Measurements from ENCODE around the gene UBE4B. TPM values are rescaled to one million over a fixed set of nuclear protein-coding genes. Genes with fewer than 3 reads are reported as not detected.

The UBE4B gene
- polyA plus RNA-seq, 4 donors = 8.6 to 47.3 (median 19.8) TPM

- H3K36me3 ChIP-seq (ENCODE audit: control insufficient read depth in 3 of 3, insufficient read depth in 2 of 3, low read depth in 1 of 3, low read length in 3 of 3) = no peaks in the 10 kb centered on the region
- H3K27ac ChIP-seq (ENCODE audit: low read depth in 1 of 3, low read length in 2 of 3) = peak within 1 kb of the TSS; percentile 91 to 100 (median 96)
- peaks cover 0 to 6% (median 4%) of the 10 kb centered on the region in 3 donors for H3K4me1 ChIP-seq (ENCODE audit: control insufficient read depth in 3 of 3, insufficient read depth in 2 of 3, low read depth in 1 of 3, low read length in 2 of 3)
- no peaks in the 10 kb centered on the region for H3K27me3 ChIP-seq (ENCODE audit: control insufficient read depth in 3 of 3, insufficient read depth in 3 of 3, low read length in 3 of 3)
- WGBS, 3 donors = 0 to 1% (median 0%) methylated on average over 46 to 107 of the region's 107 CpGs
- no peak for FAIRE-seq
- DNase-seq = peak; percentile 98 to 99
- no peaks in the 10 kb centered on the region for H3K9me3 ChIP-seq (ENCODE audit: control insufficient read depth in 2 of 2, insufficient read depth in 1 of 2, low read depth in 1 of 2, low read length in 1 of 2)
- H3K4me3 ChIP-seq (ENCODE audit: low read depth in 1 of 3, low read length in 3 of 3) = peak within 1 kb of the TSS; percentile 92 to 98 (median 95)
Measured at GRCh38 chr1:10209905-10210810, 177.4 kb downstream of the UBE4B start, which contains the start of gene KIF1B. Gene KIF1B, plus strand, starts transcription at chr1:10210570. Its CDS starts 21,759 bp downstream, at chr1:10232329.

- 3 to 6% (median 3%) methylated on average over 25 to 69 of the region's 69 CpGs for WGBS, 3 donors
- Histone ChIP-seq H3K4me3 (ENCODE audit: low read depth in 1 of 3, low read length in 3 of 3) (peak overlapping the region; percentile 92 to 98 (median 95)), H3K27ac (ENCODE audit: low read depth in 1 of 3, low read length in 2 of 3) (peak overlapping the region; percentile 91 to 100 (median 96)), H3K36me3 (ENCODE audit: control insufficient read depth in 3 of 3, insufficient read depth in 2 of 3, low read depth in 1 of 3, low read length in 3 of 3) (peaks cover 0 to 3% (median 0%) of the 10 kb centered on the region in 3 donors), H3K27me3 (ENCODE audit: control insufficient read depth in 3 of 3, insufficient read depth in 3 of 3, low read length in 3 of 3) (no peaks in the 10 kb centered on the region), H3K4me1 (ENCODE audit: control insufficient read depth in 3 of 3, insufficient read depth in 2 of 3, low read depth in 1 of 3, low read length in 2 of 3) (peaks cover 0 to 6% (median 6%) of the 10 kb centered on the region in 3 donors), H3K9me3 (ENCODE audit: control insufficient read depth in 2 of 2, insufficient read depth in 1 of 2, low read depth in 1 of 2, low read length in 1 of 2) (no peaks in the 10 kb centered on the region)
- FAIRE-seq = no peak
- DNase-seq = peak; percentile 85 to 91
Measured at GRCh38 chr1:10210841-10211804, 178.4 kb downstream of the UBE4B start.

GRCh38 chr1:10211805-10212410, 179.2 kb downstream of the UBE4B start:
- WGBS, 3 donors = 9 to 30% (median 28%) methylated on average over 11 of the region's 11 CpGs
- Histone ChIP-seq H3K27me3 (ENCODE audit: control insufficient read depth in 3 of 3, insufficient read depth in 3 of 3, low read length in 3 of 3) (no peaks in the 10 kb centered on the region), H3K36me3 (ENCODE audit: control insufficient read depth in 3 of 3, insufficient read depth in 2 of 3, low read depth in 1 of 3, low read length in 3 of 3) (peaks cover 0 to 3% (median 0%) of the 10 kb centered on the region in 3 donors), H3K27ac (ENCODE audit: low read depth in 1 of 3, low read length in 2 of 3) (peak overlapping the region in 2 of 3 donors; percentile 91 to 100), H3K9me3 (ENCODE audit: control insufficient read depth in 2 of 2, insufficient read depth in 1 of 2, low read depth in 1 of 2, low read length in 1 of 2) (no peaks in the 10 kb centered on the region), H3K4me3 (ENCODE audit: low read depth in 1 of 3, low read length in 3 of 3) (peak overlapping the region; percentile 92 to 98 (median 95)), H3K4me1 (ENCODE audit: control insufficient read depth in 3 of 3, insufficient read depth in 2 of 3, low read depth in 1 of 3, low read length in 2 of 3) (peaks cover 3 to 12% (median 6%) of the 10 kb centered on the region in 3 donors)
- FAIRE-seq (no peak), DNase-seq (no peak)

- WGBS, 3 donors = 90 to 93% (median 93%) methylated on average over 1 of the region's 1 CpG
- H3K4me3 ChIP-seq (ENCODE audit: low read depth in 1 of 3, low read length in 3 of 3) = no peak overlapping the region
- no peaks in the 10 kb centered on the region for H3K27me3 ChIP-seq (ENCODE audit: control insufficient read depth in 3 of 3, insufficient read depth in 3 of 3, low read length in 3 of 3)
- H3K36me3 ChIP-seq (ENCODE audit: control insufficient read depth in 3 of 3, insufficient read depth in 2 of 3, low read depth in 1 of 3, low read length in 3 of 3) = peaks cover 0 to 3% (median 0%) of the 10 kb centered on the region in 3 donors
- FAIRE-seq (no peak), DNase-seq (no peak)
- H3K9me3 ChIP-seq (ENCODE audit: control insufficient read depth in 2 of 2, insufficient read depth in 1 of 2, low read depth in 1 of 2, low read length in 1 of 2) = no peaks in the 10 kb centered on the region
- peaks cover 3 to 12% (median 6%) of the 10 kb centered on the region in 3 donors for H3K4me1 ChIP-seq (ENCODE audit: control insufficient read depth in 3 of 3, insufficient read depth in 2 of 3, low read depth in 1 of 3, low read length in 2 of 3)
- H3K27ac ChIP-seq (ENCODE audit: low read depth in 1 of 3, low read length in 2 of 3) = peak overlapping the region in 2 of 3 donors; percentile 1 to 91
Measured at GRCh38 chr1:10212476-10212875, 179.7 kb downstream of the UBE4B start.

GRCh38 chr1:10213186-10213705, 180.5 kb downstream of the UBE4B start:
- Histone ChIP-seq H3K9me3 (ENCODE audit: control insufficient read depth in 2 of 2, insufficient read depth in 1 of 2, low read depth in 1 of 2, low read length in 1 of 2) (no peaks in the 10 kb centered on the region), H3K4me1 (ENCODE audit: control insufficient read depth in 3 of 3, insufficient read depth in 2 of 3, low read depth in 1 of 3, low read length in 2 of 3) (peaks cover 3 to 12% (median 6%) of the 10 kb centered on the region in 3 donors), H3K4me3 (ENCODE audit: low read depth in 1 of 3, low read length in 3 of 3) (no peak overlapping the region), H3K36me3 (ENCODE audit: control insufficient read depth in 3 of 3, insufficient read depth in 2 of 3, low read depth in 1 of 3, low read length in 3 of 3) (peaks cover 0 to 3% (median 0%) of the 10 kb centered on the region in 3 donors), H3K27me3 (ENCODE audit: control insufficient read depth in 3 of 3, insufficient read depth in 3 of 3, low read length in 3 of 3) (no peaks in the 10 kb centered on the region), H3K27ac (ENCODE audit: low read depth in 1 of 3, low read length in 2 of 3) (no peak overlapping the region)
- WGBS, 3 donors = 60 to 68% (median 67%) methylated on average over 3 of the region's 3 CpGs
- DNase-seq (no peak), FAIRE-seq (no peak)

- DNase-seq (peak in 1 of 2 donors; percentile 23), FAIRE-seq (no peak)
- H3K36me3 ChIP-seq (ENCODE audit: control insufficient read depth in 3 of 3, insufficient read depth in 2 of 3, low read depth in 1 of 3, low read length in 3 of 3) = peaks cover 0 to 3% (median 0%) of the 10 kb centered on the region in 3 donors
- H3K4me1 ChIP-seq (ENCODE audit: control insufficient read depth in 3 of 3, insufficient read depth in 2 of 3, low read depth in 1 of 3, low read length in 2 of 3) = peaks cover 3 to 12% (median 6%) of the 10 kb centered on the region in 3 donors
- 29 to 39% (median 38%) methylated on average over 7 of the region's 7 CpGs for WGBS, 3 donors
- peak overlapping the region in 1 of 3 donors; percentile 33 for H3K27ac ChIP-seq (ENCODE audit: low read depth in 1 of 3, low read length in 2 of 3)
- H3K4me3 ChIP-seq (ENCODE audit: low read depth in 1 of 3, low read length in 3 of 3) = no peak overlapping the region
- H3K9me3 ChIP-seq (ENCODE audit: control insufficient read depth in 2 of 2, insufficient read depth in 1 of 2, low read depth in 1 of 2, low read length in 1 of 2) = no peaks in the 10 kb centered on the region
- H3K27me3 ChIP-seq (ENCODE audit: control insufficient read depth in 3 of 3, insufficient read depth in 3 of 3, low read length in 3 of 3) = no peaks in the 10 kb centered on the region
Measured at GRCh38 chr1:10216090-10216749, 183.5 kb downstream of the UBE4B start.

GRCh38 chr1:10217748-10218441, 185.1 kb downstream of the UBE4B start:
- no peaks in the 10 kb centered on the region for H3K27me3 ChIP-seq (ENCODE audit: control insufficient read depth in 3 of 3, insufficient read depth in 3 of 3, low read length in 3 of 3)
- H3K9me3 ChIP-seq (ENCODE audit: control insufficient read depth in 2 of 2, insufficient read depth in 1 of 2, low read depth in 1 of 2, low read length in 1 of 2) = no peaks in the 10 kb centered on the region
- FAIRE-seq = no peak
- DNase-seq = no peak
- H3K4me3 ChIP-seq (ENCODE audit: low read depth in 1 of 3, low read length in 3 of 3) = no peak overlapping the region
- peaks cover 0 to 3% (median 0%) of the 10 kb centered on the region in 3 donors for H3K36me3 ChIP-seq (ENCODE audit: control insufficient read depth in 3 of 3, insufficient read depth in 2 of 3, low read depth in 1 of 3, low read length in 3 of 3)
- H3K4me1 ChIP-seq (ENCODE audit: control insufficient read depth in 3 of 3, insufficient read depth in 2 of 3, low read depth in 1 of 3, low read length in 2 of 3) = peaks cover 0 to 8% (median 3%) of the 10 kb centered on the region in 3 donors
- WGBS, 3 donors = 46 to 57% (median 56%) methylated on average over 5 of the region's 5 CpGs
- no peak overlapping the region for H3K27ac ChIP-seq (ENCODE audit: low read depth in 1 of 3, low read length in 2 of 3)

Data from small intestine (tissue), 7 donors.